HEK293 (cell line): Measurements from ENCODE around the gene NLRP9.

ENCODE experiments used
- CTCF ChIA-PET: fragments of 350-600 bp; formaldehyde crosslinking; extraction: SDS; loops from one replicate; lab custom pipeline; 2021; ENCODE audit warnings: antibody characterized with exemption; lab: Yijun Ruan, JAX
- POLR2A ChIA-PET: fragments of 300-600 bp; formaldehyde crosslinking; extraction: SDS; loops from one replicate; lab custom pipeline; 2020; ENCODE audit warnings: antibody characterized with exemption, inconsistent platforms; lab: Yijun Ruan, JAX
- H3K27ac ChIP-seq: fragments of 200-500 bp; sonication (Bioruptor generic); 2 replicates; pipeline ENCODE4 v1.5.1; 2014; ENCODE audit warnings: low read depth, low read length, control low read depth, inconsistent platforms; ENCODE audit errors: extremely low read depth
- H3K36me3 ChIP-seq, 2 experiments: fragments of 200-500 bp in 1 of 2; sonication (Bioruptor generic) in 1 of 2; 1 replicate in 1 of 2; 2 replicates in 1 of 2; pipeline ENCODE4 v1.5.1; 2014 to 2017; ENCODE audit warnings: inconsistent platforms in 2 of 2, low read length in 2 of 2; ENCODE audit not compliant: control insufficient read depth in 2 of 2, insufficient read depth in 1 of 2
- H3K4me1 ChIP-seq: fragments of 200-500 bp; sonication (Bioruptor generic); 2 replicates; pipeline ENCODE4 v1.5.1; 2014; ENCODE audit warnings: mild to moderate bottlenecking, low read length, inconsistent platforms; ENCODE audit not compliant: control insufficient read depth, insufficient read depth
- H3K4me3 ChIP-seq: 2 replicates; pipeline ENCODE4 v1.5.1; 2011; ENCODE audit warnings: low read depth, mild to moderate bottlenecking, control low read depth, low read length, moderate library complexity
- H3K9me3 ChIP-seq: fragments of 200-500 bp; sonication (Bioruptor generic); 2 replicates; pipeline ENCODE4 v1.5.1; 2014; ENCODE audit warnings: low read depth, low read length, inconsistent platforms; ENCODE audit not compliant: control insufficient read depth, insufficient read depth
- GLIS1 ChIP-seq: fragments of 450-650 bp; formaldehyde crosslinking; IDR thresholded peaks from 2 replicates; pipeline ENCODE4 v1.5.1; 2016; ENCODE audit warnings: missing biosample characterization, missing genetic modification characterization
- MEIS1 ChIP-seq: sonication (generic); formaldehyde crosslinking; IDR thresholded peaks from 2 replicates; pipeline ENCODE4 v1.8.1; 2022; ENCODE audit warnings: missing genetic modification reagents, mild to moderate bottlenecking, borderline replicate concordance
- PRDM1 ChIP-seq: fragments of 450-650 bp; formaldehyde crosslinking; IDR thresholded peaks from 2 replicates; pipeline ENCODE4; 2016; ENCODE audit warnings: missing biosample characterization, missing genetic modification characterization
- SETDB1 ChIP-seq: IDR thresholded peaks from one replicate; pipeline ENCODE4 v1.6.1; 2017; ENCODE audit warnings: mild to moderate bottlenecking, low read length, moderate library complexity, mixed read lengths; ENCODE audit not compliant: insufficient read length
- SP2 ChIP-seq: fragments of 450-650 bp; formaldehyde crosslinking; IDR thresholded peaks from 2 replicates; pipeline ENCODE4 v1.5.1; 2016; ENCODE audit warnings: missing biosample characterization, missing genetic modification characterization
- ZBTB20 ChIP-seq: fragments of 450-650 bp; formaldehyde crosslinking; IDR thresholded peaks from 2 replicates; pipeline ENCODE4 v1.5.1; 2016; ENCODE audit warnings: missing biosample characterization, missing genetic modification characterization
- ZBTB7A ChIP-seq: fragments of 450-650 bp; formaldehyde crosslinking; IDR thresholded peaks from 2 replicates; pipeline ENCODE4 v1.5.1; 2016; ENCODE audit warnings: low read depth, missing biosample characterization, missing genetic modification characterization
- ZNF221 ChIP-seq: fragments of 450-650 bp; formaldehyde crosslinking; IDR thresholded peaks from 2 replicates; pipeline ENCODE4 v1.5.1; 2017; ENCODE audit warnings: missing biosample characterization, missing genetic modification characterization, borderline replicate concordance
- ZNF248 ChIP-seq: fragments of 450-650 bp; formaldehyde crosslinking; IDR thresholded peaks from 2 replicates; pipeline ENCODE4 v1.5.1; 2017; ENCODE audit warnings: missing biosample characterization, missing genetic modification characterization
- ZNF274 ChIP-seq, 2 experiments: fragments of 200-500 bp in 1 of 2; fragments of 450-650 bp in 1 of 2; sonication (Bioruptor generic) in 1 of 2; formaldehyde crosslinking in 1 of 2; IDR thresholded peaks; 2 replicates each; pipeline versions ENCODE4 v1.5.1 to v1.6.1; 2014 to 2016; ENCODE audit warnings: borderline replicate concordance in 1 of 2, inconsistent platforms in 1 of 2, low read length in 1 of 2, missing biosample characterization in 1 of 2, missing genetic modification characterization in 1 of 2
- ZNF341 ChIP-seq: fragments of 450-650 bp; formaldehyde crosslinking; IDR thresholded peaks from 2 replicates; pipeline ENCODE4; 2016; ENCODE audit warnings: low read depth, missing biosample characterization, missing genetic modification characterization
- ZNF391 ChIP-seq: fragments of 450-650 bp; formaldehyde crosslinking; IDR thresholded peaks from 2 replicates; pipeline ENCODE4 v1.5.1; 2016; ENCODE audit warnings: low read depth, missing biosample characterization, missing genetic modification characterization, borderline replicate concordance
- ZNF514 ChIP-seq: fragments of 450-650 bp; formaldehyde crosslinking; IDR thresholded peaks from 2 replicates; pipeline ENCODE4 v1.5.1; 2016; ENCODE audit warnings: missing biosample characterization, missing genetic modification characterization
- ZNF610 ChIP-seq: fragments of 450-650 bp; formaldehyde crosslinking; IDR thresholded peaks from 2 replicates; pipeline ENCODE4 v1.5.1; 2016; ENCODE audit warnings: missing biosample characterization, missing genetic modification characterization, borderline replicate concordance
- ZNF792 ChIP-seq: fragments of 450-650 bp; formaldehyde crosslinking; IDR thresholded peaks from 2 replicates; pipeline ENCODE4 v1.5.1; 2016; ENCODE audit warnings: missing biosample characterization, missing genetic modification characterization
- ZSCAN16 ChIP-seq: fragments of 450-650 bp; formaldehyde crosslinking; IDR thresholded peaks from 2 replicates; pipeline ENCODE4 v1.5.1; 2016; ENCODE audit warnings: missing biosample characterization, missing genetic modification characterization
- TF ChIP-seq, protein P1 (sequence below): fragments of 450-650 bp; formaldehyde crosslinking; IDR thresholded peaks from 2 replicates; pipeline ENCODE4 v1.5.1; 2017; ENCODE audit warnings: missing biosample characterization, mild to moderate bottlenecking, missing genetic modification characterization, moderate library complexity
- TF ChIP-seq, protein P2 (sequence below): fragments of 450-650 bp; formaldehyde crosslinking; IDR thresholded peaks from 2 replicates; pipeline ENCODE4 v1.5.1; 2016; ENCODE audit warnings: missing biosample characterization, missing genetic modification characterization
- TF ChIP-seq, protein P3 (sequence below): fragments of 450-650 bp; IDR thresholded peaks from 2 replicates; pipeline ENCODE4 v1.5.1; 2018; ENCODE audit warnings: missing biosample characterization, missing genetic modification characterization
- TF ChIP-seq, protein P4 (sequence below): fragments of 450-650 bp; formaldehyde crosslinking; IDR thresholded peaks from 2 replicates; pipeline ENCODE4 v1.5.1; 2016; ENCODE audit warnings: missing biosample characterization, missing genetic modification characterization

The NLRP9 gene

DNA sequence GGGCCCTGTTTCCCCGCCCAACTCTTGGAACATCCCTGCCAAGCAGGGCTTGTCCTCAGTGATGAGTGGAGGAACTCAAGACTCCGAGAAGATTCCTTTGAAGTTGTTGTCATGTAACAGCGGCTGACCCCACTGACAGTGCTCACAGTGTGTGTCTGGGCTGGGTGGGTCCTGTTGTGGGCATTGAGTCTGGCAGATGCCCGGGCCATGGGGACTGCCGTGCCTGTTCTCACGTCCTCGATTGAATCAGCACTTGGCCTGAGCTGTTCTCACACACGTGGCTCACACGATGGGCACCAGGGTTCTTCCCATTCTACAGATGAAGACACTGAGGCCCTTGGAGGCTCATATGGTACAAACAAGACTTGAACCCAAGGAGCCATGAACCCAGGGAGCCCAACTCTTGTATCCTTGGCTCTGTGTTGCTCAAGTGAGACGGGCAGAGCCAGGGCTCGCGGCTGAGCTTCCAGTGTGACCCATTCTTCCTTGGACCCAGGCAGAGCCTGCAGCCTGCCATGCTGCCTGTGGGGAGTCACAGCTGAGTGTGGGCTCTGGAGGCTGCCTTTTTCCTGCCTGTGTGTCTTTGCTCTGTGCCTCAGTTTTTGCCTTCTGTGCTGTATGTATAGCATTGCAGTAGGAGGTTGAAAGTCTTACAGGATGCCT is 71.7 kb downstream of the NLRP9 start (continued):
- TF ChIP-seq ZBTB7A (tag by site-specific recombination) = no peak
- TF ChIP-seq, all 188 proteins: peak for 0

DNA sequence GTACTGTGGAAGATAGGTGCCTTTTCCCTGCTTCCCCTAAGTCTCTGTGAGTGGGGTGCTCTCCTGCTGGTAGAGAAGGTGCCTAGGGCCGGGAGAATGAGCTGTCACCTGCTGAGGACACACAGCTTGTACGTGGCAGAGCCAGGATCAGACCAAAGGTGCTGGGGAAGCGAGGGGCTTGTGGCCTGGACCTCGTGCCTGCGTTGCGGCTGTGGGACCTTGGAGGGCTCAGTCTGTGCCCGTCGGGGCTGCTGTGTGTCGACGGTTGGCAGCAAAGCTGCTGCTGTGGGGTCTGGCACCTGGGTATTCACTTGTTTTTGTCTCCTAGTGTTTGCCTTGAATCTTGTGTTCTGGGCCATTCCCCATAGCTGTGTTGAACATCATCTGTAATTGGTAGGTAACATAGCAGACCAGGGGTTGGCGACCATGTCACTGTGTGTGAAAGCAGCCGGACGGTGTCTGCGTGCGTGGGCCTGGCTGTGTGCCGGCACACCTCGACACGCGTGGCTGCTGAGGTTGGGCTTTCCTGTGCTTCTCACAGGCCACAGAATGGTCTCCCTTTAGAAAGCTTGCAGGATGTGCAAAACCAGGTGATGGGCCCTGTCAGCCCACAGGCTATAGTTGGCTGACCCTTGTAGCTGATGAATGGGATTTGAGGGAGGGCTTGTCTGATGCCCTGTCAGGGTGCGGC is 74.2 kb downstream of the NLRP9 start:
- no peak overlapping the region for H3K4me3 ChIP-seq
- H3K36me3 ChIP-seq = peaks cover 63 to 99% of the 10 kb centered on the region in 2 experiments
- no peak overlapping the region for H3K27ac ChIP-seq
- ChIA-PET POLR2A (interaction anchor here (2.1 kb wide), 1 partner anchor 10 kb away, joined by 16 read pairs; the partner anchor contains the start of gene U2AF2), CTCF (interaction anchor here (0.7 to 1.5 kb wide), 2 partner anchors 8 to 148 kb away, joined by 3 to 11 read pairs; no protein-coding TSS in a partner anchor)
- no peaks in the 10 kb centered on the region for H3K9me3 ChIP-seq
- no peaks in the 10 kb centered on the region; the same call in 1 of the 2 replicates for H3K4me1 ChIP-seq
- TF ChIP-seq ZNF610 (no peak), MEIS1 (no peak)
- TF ChIP-seq, protein P1, sequence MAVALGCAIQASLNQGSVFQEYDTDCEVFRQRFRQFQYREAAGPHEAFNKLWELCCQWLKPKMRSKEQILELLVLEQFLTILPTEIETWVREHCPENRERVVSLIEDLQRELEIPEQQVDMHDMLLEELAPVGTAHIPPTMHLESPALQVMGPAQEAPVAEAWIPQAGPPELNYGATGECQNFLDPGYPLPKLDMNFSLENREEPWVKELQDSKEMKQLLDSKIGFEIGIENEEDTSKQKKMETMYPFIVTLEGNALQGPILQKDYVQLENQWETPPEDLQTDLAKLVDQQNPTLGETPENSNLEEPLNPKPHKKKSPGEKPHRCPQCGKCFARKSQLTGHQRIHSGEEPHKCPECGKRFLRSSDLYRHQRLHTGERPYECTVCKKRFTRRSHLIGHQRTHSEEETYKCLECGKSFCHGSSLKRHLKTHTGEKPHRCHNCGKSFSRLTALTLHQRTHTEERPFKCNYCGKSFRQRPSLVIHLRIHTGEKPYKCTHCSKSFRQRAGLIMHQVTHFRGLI (tag by site-specific recombination) = peak; percentile 66; the same call in 1 of the 2 replicates

DNA sequence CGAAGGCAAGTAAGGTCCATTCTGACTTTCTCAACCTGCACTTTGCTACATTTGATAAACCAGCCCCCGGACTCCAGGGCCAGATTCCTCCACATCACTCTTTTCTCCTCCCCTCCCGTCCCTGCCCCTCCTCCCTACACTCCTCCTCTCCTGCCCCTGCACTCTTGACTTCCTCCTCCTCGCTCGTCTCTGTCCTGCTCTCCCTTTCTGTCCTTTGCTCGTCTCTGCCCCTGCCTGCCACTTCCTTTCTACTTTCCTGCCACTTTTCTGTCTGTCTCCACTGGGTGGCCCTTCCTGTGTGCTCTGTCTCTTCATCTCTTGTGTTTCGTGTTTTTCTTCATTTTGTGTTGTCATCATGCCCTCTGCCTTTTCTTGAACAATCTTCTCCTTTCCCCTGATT is 76.4 kb downstream of the NLRP9 start:
- H3K27ac ChIP-seq = no peak overlapping the region
- peaks cover 51 to 91% of the 10 kb centered on the region in 2 experiments for H3K36me3 ChIP-seq
- POLR2A ChIA-PET = no interaction called here
- H3K4me3 ChIP-seq = no peak overlapping the region
- CTCF ChIA-PET = no interaction called here
- H3K4me1 ChIP-seq = peaks cover 11% of the 10 kb centered on the region
- TF ChIP-seq SP2 (0 out of 2 replicates have a peak, but pooled peaks have one; percentile 6), ZNF391 (tag by site-specific recombination) (no peak), ZNF792 (tag by site-specific recombination) (no peak), ZNF248 (tag by site-specific recombination) (no peak), ZNF514 (no peak), ZBTB20 (tag by site-specific recombination) (no peak), ZSCAN16 (tag by site-specific recombination) (no peak), ZNF274 (IDR thresholded peaks at IDR 0.05; ENCODE audit: low read length) (no peak), ZNF274 (tag by site-specific recombination; IDR thresholded peaks at IDR 0.05; ENCODE audit: borderline replicate concordance) (no peak), ZNF341 (no peak), ZNF221 (no peak), GLIS1 (tag by site-specific recombination) (no peak), SETDB1 (no peak), PRDM1 (tag by site-specific recombination) (peak; percentile 93)
- TF ChIP-seq, protein P2, sequence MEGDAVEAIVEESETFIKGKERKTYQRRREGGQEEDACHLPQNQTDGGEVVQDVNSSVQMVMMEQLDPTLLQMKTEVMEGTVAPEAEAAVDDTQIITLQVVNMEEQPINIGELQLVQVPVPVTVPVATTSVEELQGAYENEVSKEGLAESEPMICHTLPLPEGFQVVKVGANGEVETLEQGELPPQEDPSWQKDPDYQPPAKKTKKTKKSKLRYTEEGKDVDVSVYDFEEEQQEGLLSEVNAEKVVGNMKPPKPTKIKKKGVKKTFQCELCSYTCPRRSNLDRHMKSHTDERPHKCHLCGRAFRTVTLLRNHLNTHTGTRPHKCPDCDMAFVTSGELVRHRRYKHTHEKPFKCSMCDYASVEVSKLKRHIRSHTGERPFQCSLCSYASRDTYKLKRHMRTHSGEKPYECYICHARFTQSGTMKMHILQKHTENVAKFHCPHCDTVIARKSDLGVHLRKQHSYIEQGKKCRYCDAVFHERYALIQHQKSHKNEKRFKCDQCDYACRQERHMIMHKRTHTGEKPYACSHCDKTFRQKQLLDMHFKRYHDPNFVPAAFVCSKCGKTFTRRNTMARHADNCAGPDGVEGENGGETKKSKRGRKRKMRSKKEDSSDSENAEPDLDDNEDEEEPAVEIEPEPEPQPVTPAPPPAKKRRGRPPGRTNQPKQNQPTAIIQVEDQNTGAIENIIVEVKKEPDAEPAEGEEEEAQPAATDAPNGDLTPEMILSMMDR = peak; percentile 60; the same call in 1 of the 2 replicates
- TF ChIP-seq, protein P3, sequence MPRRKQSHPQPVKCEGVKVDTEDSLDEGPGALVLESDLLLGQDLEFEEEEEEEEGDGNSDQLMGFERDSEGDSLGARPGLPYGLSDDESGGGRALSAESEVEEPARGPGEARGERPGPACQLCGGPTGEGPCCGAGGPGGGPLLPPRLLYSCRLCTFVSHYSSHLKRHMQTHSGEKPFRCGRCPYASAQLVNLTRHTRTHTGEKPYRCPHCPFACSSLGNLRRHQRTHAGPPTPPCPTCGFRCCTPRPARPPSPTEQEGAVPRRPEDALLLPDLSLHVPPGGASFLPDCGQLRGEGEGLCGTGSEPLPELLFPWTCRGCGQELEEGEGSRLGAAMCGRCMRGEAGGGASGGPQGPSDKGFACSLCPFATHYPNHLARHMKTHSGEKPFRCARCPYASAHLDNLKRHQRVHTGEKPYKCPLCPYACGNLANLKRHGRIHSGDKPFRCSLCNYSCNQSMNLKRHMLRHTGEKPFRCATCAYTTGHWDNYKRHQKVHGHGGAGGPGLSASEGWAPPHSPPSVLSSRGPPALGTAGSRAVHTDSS = no peak
- TF ChIP-seq, protein P4, sequence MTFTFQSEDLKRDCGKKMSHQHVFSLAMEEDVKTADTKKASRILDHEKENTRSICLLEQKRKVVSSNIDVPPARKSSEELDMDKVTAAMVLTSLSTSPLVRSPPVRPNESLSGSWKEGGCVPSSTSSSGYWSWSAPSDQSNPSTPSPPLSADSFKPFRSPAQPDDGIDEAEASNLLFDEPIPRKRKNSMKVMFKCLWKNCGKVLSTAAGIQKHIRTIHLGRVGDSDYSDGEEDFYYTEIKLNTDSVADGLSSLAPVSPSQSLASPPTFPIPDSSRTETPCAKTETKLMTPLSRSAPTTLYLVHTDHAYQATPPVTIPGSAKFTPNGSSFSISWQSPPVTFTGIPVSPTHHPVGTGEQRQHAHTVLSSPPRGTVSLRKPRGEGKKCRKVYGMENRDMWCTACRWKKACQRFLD = no peak
- H3K9me3 ChIP-seq = no peaks in the 10 kb centered on the region
